ENCODE measurements around the gene TMEM109.

TMEM109 gene

DNA sequence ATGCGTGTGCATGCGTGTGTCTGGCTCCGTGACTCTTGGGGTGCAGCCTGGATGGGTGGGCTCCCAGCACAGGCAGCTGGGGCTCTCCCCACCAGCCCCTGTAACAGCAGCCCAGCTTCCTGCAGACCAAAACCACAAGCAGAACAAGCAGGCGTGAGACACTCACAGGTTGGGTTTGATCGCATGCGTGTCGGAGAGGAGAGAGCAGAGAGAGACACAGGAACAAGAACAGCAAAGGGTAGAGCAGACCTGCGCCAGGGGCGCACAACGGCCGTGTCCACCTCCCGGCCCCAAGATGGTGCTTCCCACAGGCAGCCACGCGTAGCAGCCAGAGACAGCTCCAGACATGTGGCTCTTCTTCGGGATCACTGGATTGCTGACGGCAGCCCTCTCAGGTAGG, 57.6 kb downstream of the TMEM109 start, which contains the start of gene CD6:
CD6 (plus strand) TSS at position 161 of the 400 bp plus-strand sequence; CDS start at position 347, 186 bp downstream.
- no peak for DNase-seq

DNA sequence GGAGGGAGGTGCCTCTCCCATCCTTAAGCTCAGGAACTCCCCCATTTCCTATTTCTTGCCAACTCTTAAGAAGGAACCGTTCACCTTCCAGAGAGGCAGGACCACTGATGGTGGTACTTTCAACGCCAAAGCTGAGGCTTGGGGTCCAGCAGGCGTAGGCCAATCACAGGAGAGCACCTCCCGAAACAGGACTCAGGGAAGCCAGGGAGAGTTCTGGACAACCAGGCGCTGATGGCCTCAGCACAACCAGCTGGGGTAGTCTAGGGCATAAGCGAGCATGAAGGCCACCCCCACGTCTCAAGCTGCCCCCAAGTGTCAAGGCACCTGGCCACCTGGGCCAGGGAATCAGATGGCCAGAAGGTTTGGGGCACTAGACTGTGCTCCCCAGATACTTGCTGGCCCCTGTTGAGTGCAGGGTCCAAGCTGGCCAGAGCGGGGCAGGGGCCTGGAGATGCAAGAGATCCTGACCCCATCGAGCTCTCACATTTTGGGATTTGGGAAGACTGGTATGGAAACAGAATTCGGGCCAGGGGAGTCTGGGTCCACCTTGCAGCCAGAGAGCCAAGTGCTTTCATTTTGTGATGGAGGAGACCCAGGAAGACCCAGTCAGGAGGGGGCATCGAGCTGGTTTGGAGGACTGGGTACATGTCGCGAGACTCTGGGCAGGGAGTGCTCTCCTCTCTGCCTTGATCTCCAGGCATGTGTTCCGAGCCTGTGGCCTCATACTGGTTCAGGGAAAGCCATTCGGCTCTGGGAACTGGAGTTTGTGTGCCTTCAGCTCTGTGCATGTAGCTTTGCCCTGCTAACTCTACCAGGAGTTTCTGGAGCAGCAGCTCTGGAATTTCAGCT, 58.4 kb downstream of the TMEM109 start:
- no peak for DNase-seq
